GM19023 (cell line): Measurements from ENCODE around the gene ZNF350.
"Not testable (repeated sequence)": the region's sequence is repeated elsewhere in the genome, so short reads cannot be mapped to it uniquely, and the experiment has no call there.

Source experiments
- ATAC-seq: cut with Tn5 transposase; IDR thresholded peaks from one replicate; pipeline ENCODE4 v1.9.1; 2021; ENCODE audit warnings: mild to moderate bottlenecking, moderate library complexity; ENCODE audit not compliant: unreplicated experiment

Gene ZNF350

DNA sequence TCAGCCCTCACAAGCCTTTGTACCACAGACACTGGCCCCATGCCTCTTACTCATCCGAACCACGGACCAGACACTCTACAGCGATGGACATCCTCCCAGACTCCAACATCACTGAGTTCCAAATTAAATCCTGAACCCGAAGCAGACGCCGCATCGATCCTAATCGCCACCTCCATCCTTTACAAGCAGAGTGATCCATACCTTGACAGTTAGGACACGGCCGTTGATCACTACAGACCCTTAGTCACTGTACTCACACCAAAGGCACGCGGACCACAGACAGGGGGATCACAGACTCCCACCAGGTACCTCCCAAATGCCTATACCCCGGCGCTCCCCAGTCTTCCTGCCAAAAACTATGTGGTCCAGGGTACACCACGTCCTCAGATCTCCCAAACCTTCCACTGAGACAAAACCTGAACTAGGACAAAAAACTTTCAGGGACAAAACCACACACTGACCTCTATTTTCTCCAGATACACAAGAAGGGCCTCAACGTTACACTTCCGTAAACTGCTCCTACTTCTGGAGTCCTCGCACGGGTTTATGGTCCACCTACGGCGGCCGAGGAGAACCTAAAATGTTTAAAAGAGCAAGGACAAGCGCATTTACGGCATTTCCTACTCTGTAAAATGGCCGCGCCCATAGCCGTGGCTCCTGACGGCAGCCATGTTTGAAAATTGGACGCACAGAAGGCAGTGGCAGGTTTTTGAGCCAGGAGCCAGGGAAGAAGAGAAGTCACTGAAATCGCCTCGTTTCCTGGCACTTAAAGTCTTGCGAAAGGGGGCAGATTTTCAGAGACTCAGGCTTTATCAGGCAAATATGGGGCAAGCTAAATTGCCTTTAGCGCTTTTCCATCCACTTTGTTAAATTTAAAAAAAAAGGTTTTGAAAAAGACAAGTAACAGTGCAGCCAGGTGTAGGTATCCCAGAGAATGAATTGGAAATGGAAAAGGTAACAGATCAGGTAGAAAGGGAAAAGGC, at the start of gene ZNF350:
ZNF350 (minus strand) TSS at position 532 of the 983 bp plus-strand sequence. CDS start 12,480 bp downstream, outside the sequence.
- ATAC-seq: no peak

DNA sequence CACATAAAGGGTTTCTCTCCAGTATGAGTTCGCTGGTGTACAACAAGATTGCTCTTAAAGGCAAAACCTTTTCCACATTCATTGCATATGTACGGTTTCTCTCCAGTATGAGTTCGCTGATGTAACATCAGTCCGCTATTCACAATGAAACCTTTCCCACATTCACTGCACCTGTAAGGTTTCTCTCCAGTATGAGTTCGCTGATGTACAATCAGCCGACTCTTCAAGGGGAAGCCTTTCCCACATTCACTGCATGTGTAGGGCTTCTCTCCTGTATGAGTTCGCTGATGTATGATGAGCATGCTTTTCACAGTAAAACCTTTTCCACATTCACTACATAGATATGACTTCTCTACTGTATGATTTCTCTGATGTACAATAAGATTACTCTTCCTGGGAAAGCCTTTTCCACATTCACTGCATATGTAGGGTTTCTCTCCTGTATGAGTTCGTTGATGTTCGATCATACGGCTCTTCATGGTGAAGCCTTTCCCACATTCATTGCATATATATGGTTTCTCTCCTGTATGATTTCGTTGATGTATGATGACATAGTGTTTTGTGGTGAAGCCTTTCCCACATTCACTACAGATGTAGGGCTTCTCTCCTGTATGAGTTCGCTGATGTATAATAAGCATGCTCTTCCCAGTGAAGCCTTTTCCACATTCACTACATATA, 47.5 kb upstream of the ZNF350 start:
- ATAC-seq: no peak

DNA sequence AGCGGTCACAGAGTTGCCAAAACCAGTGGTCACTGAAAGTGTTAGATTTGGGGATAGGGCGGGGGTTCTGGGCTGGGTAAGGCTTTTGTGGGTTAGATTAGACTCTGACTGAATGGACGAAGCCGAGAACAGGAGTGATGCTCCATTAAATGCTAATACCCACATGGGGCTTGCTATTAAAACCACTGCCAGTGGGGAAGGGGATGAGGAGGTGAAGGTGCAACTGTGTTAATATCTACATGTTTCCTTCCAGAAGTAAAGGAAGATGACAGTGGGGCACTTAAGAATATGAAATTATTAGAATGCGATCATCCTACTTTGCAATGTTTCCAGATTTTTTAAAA, 42.1 kb upstream of the ZNF350 start:
- no peak for ATAC-seq

DNA sequence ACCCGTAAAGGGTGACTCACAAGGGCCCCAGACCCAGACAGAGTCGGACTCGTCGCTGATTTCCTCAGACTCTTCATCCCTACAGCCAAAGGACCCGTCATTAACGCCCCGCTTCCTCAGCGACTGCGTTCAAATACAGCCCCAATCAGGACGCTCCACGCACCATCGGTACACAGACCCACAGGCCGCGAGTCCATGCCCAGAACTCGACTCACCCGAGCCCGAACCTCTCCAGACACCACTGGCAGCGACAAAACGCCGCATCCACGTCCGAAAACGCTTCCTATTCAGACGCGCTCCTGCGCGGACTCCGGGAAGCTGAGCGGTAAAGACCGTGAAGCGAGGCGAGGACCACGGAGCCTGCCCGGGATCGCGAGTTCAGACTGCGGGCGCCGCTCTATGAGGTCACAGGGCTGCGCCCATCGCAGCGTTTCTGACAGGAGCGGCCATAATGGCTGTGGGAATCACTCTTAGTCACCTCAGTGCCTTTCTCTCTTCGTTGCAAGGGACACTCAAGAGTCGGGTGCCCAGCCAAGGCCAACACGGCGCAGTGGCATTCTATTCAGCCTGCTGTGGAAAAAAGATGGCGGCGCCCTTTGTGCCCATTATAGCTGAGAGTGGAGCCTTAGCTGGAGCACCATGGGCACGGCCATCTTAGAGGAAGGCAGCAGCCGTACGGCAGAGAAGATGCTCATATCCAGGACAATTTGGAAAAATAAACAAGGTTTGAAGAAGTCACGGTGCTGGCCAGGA, 41.6 kb upstream of the ZNF350 start, which contains the start of gene ZNF614:
ZNF614 (minus strand) TSS at position 353 of the 753 bp plus-strand sequence. CDS start 2,634 bp downstream, outside the sequence.
- peak; percentile 88 for ATAC-seq

DNA sequence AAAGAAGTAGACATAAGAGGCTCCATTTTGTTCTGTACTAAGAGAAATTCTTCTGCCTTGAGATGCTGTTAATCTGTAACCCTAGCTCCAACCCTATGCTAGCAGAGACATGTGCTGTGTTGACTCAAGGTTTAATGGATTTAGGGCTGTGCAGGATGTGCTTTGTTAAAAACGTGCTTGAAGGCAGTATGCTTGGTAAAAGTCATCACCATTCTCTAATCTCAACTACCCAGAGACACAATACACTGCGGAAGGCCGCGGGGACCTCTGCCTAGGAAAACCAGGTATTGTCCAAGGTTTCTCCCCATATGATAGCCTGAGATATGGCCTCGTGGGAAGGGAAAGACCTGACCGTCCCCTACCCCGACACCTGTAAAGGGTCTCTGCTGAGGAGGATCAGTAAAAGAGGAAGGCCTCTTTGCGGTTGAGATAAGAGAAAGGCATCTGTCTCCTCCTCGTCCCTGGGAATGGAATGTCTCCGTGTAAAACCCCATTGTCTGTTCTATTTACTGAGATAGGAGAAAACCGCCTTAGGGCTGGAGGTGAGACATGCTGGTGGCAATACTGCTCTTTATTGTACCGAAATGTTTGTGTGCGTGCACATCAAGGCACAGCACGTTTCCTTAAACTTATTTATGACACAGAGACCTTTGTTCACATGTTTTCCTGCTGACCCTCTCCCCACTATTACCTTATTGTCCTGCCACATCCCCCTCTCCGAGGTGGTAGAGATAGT, 39.8 kb upstream of the ZNF350 start:
- not testable (repeated sequence) for ATAC-seq

DNA sequence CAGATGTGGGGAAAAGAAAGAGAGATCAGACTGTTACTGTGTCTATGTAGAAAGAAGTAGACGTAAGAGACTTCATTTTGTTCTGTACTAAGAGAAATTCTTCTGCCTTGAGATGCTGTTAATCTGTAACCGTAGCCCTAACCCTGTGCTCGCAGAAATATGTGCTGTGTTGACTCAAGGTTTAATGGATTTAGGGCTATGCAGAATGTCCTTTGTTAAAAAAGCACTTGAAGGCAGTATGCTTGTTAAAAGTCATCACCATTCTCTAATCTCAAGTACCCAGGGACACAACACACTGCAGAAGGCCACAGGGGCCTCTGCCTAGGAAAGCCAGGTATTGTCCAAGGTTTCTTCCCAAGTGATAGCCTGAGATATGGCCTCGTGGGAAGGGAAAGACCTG, 37.8 kb upstream of the ZNF350 start:
- not testable (repeated sequence) for ATAC-seq

DNA sequence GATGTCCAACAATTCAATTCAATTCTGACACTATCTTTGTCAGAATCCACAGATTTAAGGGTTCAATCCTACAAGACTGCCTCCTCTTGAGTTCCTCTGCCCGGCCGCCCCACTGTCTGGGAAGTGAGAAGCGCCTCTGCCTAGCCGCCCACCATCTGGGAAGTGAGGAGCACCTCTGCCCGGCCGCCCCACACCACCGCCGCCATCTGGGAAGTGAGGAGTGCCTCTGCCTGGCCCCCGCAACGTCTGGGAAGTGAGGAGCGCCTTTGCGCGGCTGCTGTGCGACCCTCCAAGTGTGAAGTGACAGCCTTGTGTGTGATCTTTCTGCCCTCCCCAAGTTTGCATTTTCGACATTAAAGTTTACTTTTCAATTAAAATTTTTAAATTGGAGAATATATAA, 35.6 kb upstream of the ZNF350 start:
- no peak for ATAC-seq

DNA sequence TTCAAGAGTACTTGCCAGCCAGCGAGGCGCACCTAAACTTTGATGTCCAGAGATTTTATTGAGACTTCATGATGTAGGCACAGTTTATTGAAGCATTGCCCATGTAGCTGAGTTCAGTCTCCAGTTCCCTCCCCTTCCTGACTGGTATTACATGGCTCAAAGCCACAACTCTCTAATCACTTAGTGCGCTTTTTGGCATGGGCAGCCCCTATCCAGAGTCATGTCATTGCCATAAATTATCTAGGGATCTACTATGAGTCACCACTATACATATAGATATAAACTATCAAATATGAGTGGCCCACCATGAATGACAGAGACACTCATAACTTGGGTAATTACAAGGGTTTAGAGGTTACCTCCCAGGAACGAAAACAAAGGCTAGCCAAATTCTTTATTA, 33.9 kb upstream of the ZNF350 start:
- ATAC-seq: no peak

DNA sequence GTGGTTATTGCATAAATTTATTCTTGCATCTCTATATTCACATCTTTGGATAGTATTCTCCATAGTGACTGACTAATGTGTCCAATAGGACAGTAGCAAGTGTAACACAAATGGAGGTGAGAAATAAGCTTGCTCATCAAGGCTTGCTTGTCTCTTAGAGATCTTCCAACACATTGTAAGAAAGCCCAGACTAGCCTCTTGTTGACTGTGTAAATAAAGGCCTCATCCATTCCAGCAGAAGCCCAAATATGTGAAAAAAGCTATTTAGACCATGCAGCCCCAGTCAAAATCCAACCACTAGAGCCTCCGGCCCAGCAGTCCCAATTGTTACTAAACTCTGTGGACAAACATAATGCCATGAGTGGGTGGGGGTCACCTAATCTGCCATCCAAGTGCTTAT, 24.0 kb upstream of the ZNF350 start:
- no peak for ATAC-seq

DNA sequence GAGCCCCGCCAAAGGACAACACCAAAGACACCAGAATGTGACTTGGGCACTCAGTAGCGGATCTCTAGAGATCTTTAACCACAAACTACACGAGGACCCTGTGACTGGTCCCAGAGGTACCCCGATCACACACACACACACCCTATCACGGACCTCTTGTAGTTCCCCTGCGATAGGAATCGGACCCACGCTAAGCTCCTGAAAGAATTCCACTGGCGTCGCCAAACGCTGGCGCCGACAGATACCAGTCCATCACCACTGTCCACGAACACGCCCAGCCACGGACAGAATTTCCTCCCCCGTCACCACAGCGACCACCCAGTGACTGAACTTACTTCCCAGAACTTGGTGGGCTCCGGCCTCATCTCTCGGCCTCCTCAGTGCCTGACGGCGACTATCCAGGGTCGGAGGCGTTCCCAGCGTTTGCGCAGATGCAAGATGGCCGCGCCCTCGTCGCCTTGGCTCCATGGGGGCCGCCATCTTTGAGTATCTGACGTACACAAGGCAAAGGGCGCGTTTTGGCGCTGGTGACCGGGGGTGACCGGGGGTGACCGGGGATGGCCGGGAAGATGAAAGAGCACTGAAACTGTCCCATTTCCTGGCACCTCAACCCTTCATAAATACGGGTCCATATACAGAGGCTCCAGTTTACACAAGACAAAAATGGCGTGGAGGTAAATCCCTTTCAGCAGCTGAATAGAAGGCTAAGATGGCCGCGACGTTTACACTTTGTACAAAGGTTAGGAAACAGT, 21.3 kb upstream of the ZNF350 start, which contains the start of gene ZNF615:
ZNF615 (minus strand) TSS at position 406 of the 752 bp plus-strand sequence. CDS start 4,500 bp downstream, outside the sequence.
- ATAC-seq: peak; percentile 98

DNA sequence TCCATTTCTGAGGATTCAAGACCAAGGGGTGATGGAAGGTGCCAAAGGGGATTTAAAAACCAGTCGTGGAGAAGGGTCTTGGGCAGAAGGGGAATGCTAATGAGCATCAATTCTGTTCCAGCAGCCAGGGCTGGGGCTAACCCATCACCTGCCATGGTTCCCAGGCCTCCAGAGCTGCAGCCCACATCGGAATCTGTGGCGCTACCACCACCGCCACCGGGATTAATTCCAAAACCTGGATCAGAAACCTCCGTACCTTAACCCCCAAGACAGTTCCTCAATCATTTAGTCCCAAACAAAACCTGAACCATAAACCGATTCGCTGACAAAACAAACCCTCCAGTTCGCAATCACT, 20.8 kb upstream of the ZNF350 start:
- no peak for ATAC-seq

DNA sequence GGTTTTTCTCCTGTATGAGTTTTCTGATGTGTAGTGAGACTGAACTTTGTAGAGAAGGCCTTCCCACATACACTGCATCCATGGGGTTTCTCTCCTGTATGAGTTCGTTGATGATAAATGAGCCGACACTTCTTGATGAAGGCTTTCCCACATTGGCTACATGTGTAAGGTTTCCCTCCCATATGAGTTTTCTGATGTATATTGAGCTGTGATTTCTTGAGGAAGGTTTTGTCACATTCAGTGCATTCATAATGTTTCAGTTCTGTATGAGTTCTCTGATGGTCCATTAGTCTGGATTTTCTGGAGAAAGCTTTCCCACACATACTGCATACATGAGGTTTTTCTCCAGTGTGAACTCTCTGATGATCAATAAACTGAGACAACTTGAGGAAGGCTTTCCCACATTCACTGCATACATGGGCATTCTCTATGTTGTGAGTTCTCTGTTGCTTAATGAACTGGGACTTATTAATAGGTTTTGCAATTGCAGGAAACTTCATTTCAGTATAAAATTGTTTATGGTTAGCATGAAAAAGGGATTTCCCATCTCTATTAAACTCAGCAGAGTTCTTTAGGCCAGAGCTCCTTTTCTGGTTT, 7.5 kb upstream of the ZNF350 start:
- ATAC-seq: no peak

DNA sequence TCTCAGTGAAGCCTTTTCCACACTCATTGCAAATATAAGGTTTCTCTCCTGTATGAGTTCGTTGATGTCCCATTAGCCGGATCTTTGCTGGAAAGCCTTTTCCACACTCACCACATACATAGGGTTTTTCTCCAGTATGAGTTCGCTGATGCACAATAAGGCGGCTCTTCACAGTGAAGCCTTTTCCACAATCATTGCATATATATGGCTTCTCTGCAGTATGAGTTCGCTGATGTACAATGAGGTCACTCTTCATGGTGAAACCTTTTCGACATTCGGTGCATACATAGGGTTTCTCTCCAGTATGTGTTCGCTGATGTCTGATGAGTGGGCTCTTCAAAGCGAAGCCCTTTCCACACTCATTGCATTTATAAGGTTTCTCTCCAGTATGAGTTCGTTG, 6.8 kb upstream of the ZNF350 start:
- no peak for ATAC-seq

DNA sequence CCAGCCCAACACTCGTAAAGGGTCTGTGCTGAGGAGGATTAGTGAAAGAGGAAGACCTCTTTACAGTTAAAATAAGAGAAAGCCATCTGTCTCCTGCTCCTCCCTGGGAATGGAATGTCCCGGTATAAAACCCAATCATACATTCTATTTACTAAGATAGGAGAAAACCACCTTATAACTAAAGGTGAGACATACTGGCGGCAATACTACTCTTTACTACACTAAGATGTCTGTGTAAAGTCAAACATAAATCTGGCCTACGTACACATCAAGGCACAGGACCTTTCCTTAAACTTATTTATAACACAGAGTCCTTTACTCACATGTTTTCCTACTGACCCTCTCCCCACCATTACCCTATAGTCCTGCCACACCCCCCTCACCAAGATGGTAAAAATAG, 3.3 kb downstream of the ZNF350 start:
- ATAC-seq: no peak

DNA sequence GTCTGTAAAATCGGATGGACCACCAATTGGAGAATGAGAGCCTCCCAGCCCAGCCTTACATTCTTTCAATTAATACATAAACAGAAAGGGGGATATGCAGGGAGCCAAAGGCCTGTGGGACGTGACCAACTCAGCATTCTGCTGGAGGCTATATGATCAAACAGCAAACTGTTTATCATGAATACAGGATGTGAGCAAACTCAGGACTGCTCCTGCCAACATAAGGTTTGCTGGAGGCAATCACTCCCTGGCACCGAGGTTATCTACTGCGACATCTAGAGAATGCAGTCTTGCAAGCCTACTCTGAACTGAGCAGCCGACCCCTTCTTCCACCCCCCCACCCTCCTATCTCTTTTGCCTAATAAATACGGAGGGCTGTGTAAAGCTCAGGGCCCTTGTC, 5.7 kb downstream of the ZNF350 start:
- not testable (repeated sequence) for ATAC-seq

DNA sequence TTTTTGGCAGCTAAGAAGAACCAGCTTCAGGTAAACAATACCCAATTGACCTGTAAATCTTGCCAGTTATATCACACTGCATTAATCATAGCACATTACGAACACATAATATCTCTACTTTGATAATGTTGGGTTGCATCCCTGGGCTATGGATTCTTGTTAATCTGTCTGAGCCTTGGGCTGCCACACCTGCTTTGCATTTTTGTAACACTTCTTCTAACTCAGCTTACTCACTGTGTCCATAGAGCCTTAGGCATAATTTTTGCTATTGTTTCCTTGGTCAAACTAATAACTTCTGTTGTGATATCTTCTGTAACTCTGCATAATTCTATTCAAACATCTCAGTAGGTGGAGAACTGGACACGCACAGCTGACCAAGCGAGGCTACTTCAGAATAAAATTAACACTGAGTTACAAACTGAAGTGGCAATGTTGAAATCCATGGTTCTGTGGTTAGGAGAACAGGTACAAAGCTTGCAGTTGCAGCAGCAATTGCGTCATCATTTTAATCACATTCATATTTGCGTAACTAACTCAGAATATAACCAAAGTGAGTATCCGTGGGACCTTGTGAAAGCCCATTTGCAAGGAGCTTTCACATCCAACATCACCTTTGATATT, 6.4 kb downstream of the ZNF350 start:
- no peak for ATAC-seq

DNA sequence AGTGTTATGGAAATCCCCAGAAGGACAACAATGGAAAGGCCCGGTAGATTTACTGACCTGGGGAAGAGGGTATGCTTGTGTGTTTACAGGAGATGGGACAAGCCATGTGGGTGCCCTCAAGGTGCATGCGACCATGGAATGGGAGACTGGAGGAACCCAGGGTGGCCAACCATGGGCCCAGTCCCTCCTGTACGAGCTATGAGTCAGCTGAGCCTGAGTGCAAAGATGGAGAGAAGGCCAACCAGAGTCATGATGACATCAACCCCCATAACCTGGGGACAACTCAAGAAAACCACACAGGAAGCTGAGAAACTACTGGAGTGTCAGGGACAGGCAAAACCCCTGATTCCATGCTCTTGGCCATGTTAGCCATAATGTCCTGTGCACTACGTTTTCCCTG, 7.8 kb downstream of the ZNF350 start:
- ATAC-seq: no peak

DNA sequence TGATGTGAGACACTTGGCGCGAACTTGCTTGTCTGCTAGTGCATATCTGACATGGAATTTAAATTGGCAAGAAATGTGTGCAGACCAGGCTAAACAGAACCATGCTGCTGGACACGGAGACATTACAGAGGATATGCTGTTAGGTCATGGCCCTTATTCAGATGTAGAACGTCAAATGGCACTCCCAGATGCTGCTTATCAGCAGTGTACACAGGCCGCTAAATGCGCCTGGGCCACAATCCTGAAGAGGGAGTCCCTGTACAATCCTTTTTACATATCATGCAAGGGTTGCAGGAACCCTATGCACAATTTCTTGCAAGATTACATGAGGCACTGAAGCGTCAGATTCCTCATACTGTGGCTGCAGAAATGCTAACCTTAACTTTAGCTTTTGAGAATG, 9.3 kb downstream of the ZNF350 start:
- no peak for ATAC-seq

DNA sequence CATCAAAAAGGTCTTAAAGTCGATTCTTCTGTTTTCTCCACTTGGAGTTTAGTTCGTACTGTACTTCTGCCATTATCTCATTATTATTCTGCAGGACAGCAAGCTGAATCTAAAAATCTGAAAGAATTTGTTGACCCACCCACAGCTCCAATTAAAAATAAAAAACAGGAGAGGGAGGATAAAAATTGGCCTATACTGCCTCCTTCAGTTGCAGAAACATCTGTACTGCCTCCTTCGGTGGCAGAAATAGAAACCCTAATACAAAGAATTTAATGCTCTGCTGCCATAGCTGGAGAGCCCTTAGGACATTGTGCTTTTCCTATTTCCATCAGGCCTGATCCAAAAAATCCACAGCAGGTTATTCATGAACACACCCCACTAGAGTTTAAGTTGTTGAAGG, 9.8 kb downstream of the ZNF350 start:
- ATAC-seq: no peak
